Suppressor macrophage (primary cell): ENCODE measurements around the gene NFATC2.

Source experiments
- DNase-seq, 4 experiments: peaks; one replicate each; pipeline ENCODE4 v3.0.0-alpha.2; 2020 to 2022

The NFATC2 gene

DNA sequence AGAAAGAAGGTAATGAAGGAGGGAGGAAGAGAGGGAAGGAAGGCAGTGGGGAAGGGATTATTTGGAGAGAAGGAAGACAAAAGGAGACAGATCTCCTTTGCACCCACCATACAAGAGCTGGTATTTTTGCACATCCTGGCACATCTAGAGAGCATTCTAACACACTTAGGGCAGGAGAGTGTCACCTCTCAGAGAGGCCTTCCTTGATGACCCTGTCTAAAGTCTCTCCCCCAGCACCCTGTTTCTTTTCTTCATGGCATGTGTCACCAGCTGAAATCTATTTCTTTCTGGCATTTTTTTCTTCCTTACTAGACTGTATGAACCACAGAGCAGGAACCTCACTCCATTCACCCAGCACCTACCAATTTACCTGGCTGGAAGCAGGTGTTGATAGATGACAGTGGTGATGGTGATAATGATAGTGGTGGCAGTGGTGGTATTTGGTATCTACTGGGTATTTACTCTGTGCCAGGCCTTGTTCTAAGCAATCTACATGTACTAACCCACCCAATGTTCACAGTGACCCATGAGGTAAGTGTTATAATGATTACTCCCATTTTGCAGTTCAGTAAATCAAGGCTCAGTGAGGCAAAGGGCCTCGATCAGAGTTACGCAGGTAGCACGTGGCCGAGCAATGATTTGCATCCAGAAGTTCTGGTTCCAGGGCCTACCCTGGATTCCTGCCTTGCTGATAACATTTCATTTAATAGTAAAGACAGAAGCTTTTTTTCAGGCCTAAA, 131.8 kb downstream of the NFATC2 start:
- DNase-seq, result no peak

DNA sequence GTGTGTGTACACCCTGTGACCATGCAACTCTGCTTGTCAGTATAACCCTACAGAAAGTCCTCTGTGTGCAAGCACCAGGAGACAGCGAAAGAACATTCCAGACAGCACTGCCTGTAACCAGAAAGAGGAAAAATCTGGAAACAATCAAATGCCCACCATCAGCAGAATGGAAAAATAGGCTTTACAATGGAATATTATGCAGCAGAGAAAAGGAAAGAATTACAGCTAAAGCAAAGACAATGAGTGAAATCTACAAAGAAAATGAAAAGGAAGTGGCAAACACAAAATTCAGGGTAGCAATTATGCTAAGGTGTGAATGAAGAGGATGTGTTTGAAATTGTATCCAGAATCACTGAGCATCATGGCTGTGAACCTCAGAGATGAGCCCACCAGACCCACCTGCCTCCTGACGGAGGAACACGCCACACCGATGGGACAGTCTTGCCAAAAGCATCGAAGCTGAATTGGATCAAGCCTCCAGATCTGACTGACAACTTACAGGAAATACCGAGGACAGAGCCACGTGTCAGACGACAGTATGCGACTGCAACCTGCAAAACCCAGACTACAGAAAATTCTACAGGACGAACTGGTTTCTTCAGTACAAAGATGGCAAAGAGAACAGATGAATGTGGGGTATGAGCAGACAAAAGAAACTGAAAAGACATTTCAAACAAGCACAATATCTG, 133.2 kb downstream of the NFATC2 start:
- no peak for DNase-seq

- DNase-seq, result no peak
Observed at GRCh38 chr20:51404297-51405060, 138.0 kb downstream of the NFATC2 start.

- DNase-seq, result no peak
Observed at GRCh38 chr20:51403466-51404220, 138.9 kb downstream of the NFATC2 start.

DNA sequence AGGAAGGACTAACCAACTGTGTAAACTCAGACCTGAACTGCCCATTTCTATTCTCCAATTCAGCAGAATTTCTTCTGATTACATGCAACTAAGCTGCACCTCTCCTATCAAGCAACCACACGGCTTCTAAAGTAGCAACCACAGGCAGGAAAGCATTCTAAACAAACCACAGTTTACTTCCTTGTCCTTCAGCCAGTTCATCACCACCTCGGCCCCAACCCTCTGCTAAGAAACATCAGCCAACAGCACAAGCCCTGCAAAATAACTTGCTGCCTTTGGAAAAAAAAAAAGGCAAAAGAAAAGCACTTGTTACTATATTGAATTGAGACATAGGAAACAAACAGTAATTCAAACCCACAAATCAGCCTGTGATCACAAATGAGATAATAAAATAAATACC, 140.3 kb downstream of the NFATC2 start:
- DNase-seq, result no peak

DNA sequence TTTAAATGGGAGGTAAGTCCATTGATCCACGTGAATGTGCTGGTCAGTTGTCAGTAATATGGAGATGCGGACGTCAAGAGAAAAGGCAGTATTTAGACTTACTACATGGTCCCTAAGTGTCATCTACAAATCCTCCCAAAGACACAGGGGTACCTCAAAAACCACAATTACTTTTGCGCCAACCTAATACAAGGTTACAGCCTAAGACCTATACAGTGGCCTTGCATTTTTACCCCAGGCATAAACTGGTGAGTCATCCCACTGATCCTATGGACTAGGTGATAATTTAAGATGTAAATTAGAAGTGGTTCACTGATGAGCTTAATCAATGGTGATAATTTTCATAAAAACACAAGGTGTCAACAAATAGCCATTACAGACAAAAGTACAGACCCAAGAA, 141.0 kb downstream of the NFATC2 start:
- DNase-seq, result no peak

GRCh38 chr20:51400051-51400926, 142.2 kb downstream of the NFATC2 start:
- DNase-seq, result peak; percentile 23 to 48 (median 42)

- no peak for DNase-seq
Observed at GRCh38 chr20:51399006-51399890, 143.3 kb downstream of the NFATC2 start.

DNA sequence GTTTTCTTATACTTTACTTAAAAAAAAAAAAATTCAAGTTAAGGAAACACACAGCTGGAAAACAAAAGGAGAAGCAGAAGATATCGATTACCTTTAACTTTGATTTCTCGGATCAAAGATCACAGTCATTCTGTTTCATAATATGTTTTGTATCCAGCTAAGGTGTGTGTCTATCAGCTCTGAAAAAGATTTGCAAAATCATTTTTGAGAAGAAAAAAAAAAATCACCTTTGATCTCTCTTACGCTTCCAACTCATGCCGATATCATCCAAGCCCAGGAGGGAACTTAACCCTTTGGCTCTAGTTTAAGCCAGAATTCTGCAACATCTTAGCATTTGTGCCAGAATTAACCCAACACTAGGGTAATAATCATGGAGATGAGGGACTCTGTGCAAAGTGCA, 144.0 kb downstream of the NFATC2 start:
- DNase-seq, result no peak

DNA sequence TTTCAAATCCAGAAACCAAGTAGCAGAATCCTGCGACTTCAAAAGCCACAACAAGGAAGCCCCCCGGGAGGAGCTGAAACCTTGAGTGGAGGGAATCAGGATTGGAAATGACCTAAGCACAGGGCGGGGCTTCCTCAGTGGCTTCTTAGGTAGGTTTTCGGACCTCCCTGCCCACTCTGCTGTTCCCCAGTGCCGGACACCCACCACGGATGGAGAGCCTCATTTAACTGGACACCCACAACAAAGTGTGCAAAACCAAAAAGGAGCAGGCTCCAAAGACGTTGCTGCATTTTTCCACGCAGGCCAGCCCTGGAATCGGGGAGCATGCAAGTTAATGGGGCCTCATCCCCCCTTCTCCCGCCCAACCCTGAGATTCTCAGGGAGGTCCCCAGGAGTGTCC, 144.4 kb downstream of the NFATC2 start:
- DNase-seq, result no peak

- no peak for DNase-seq
Observed at GRCh38 chr20:51397137-51397536, 145.4 kb downstream of the NFATC2 start.

DNA sequence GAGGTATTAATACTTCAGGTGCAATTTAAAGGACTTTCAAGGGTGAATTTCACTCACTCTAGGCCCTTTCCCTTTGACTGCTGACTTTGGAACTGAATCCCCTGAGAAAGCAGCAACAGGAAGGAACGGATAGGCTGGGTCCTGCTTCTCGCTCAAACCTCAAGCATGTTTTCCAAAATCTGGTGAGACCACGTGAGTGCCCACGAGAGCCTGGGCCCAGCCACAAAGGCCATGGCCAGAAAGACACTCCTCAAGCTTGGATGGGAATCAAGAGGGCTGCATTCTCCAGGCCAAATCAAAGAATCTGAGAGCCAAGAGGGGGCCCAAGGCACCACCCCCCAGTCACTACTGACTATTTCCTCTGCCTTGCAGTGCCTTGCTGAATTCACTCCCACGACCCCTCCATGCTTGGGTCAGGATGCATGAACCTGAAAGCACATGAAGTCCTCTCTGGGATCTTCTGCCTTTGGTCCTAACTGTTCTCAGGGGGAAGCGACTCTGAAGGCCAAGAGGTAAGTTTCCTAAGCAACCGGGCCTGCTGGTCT, 146.1 kb downstream of the NFATC2 start:
- DNase-seq, result no peak

- no peak for DNase-seq
Observed at GRCh38 chr20:51394706-51395105, 147.8 kb downstream of the NFATC2 start.

- peak in 3 of 4 experiments; percentile 33 to 52 (median 38) for DNase-seq
Observed at GRCh38 chr20:51393571-51393970, 148.9 kb downstream of the NFATC2 start.

GRCh38 chr20:51392614-51393186, 149.8 kb downstream of the NFATC2 start:
- no peak for DNase-seq

- peak in 2 of 4 experiments; percentile 16 to 33 for DNase-seq
Observed at GRCh38 chr20:51391926-51392325, 150.6 kb downstream of the NFATC2 start.

DNA sequence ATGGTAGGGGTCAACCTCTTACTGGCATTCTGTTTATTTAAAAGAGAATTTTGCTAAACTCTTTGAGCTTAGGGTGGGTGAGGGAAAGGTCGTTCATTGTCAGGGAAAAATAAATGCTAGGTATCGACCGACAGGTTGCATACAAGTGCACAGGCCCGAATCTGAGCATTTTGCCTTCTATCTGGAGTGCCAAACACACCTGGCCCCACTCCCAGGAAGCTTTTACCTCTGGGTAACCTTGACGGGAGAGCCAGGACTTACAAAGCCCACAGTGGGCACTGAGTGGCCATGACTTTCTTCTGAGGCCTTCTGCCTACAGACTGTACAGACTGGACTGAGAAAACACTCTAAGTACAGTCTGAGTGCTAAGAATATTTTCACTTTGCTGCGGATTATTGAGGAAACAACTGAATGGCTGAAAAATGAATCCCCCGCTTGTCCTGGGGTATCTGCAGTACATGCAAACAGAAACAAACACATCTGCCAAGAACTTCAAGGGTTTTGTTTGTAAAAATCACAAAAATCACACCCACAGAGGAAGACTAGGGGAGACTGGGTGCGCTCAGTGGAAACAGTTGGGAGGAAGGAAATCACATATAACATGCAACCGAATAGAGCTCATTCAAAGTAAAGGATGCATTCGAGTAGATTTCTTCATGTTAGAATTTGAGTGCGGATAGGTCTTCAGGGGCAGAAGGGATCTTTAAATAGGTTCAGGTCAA, 152.8 kb downstream of the NFATC2 start:
- DNase-seq, result no peak

DNA sequence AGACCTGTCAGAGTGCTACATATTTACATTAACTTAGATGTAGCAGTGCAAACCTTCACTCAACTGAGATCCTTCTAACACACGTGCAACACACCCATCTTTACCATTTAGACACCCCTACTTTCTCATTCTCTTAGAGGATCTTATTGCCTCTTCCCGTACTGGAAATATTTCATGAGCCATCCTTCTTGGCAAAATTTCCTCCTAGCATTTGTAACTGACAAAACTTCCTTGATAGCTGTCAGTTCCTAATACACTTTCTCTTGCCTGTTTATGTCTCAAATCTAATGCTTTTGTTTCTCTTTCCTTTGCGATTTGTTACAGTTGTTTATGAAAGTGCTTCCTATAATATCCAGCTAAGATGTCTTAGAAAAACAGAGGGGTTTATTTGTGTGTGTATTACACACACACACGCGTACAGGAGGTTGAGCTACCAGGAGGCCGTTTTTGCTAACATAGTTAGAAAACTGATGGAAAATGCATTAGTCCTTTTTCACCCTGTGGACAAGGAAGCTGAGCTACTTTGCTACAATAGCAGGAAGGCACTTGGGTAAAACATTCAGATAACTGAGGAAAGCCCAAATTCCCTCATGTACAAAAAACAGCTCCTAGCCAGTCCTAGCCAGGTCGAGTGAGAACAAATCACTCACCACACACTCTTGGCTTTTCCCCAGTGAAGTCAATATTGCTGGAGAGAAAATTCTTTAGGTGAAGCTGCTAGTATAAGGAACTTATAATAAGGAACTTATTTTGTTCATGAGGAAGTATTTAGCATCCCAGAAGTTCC, 153.6 kb downstream of the NFATC2 start:
- peak in 3 of 4 experiments; percentile 19 to 25 (median 24) for DNase-seq
